GM23248 (cell line): ENCODE data around the gene PYDC1.

ENCODE experiments used
- EZH2 ChIP-seq: fragments of 200-600 bp; sonication (generic); IDR thresholded peaks from 2 replicates; pipeline ENCODE4 v1.6.1; 2018; ENCODE audit warnings: antibody characterized with exemption, mild to moderate bottlenecking; ENCODE audit not compliant: insufficient read depth, poor library complexity, severe bottlenecking
- EZH2phosphoT487 ChIP-seq: fragments of 200-600 bp; sonication (generic); IDR thresholded peaks from 2 replicates; pipeline ENCODE4 v1.6.1; 2018; ENCODE audit warnings: antibody characterized with exemption, moderate library complexity, mild to moderate bottlenecking, low read depth; ENCODE audit not compliant: insufficient read depth

DNA sequence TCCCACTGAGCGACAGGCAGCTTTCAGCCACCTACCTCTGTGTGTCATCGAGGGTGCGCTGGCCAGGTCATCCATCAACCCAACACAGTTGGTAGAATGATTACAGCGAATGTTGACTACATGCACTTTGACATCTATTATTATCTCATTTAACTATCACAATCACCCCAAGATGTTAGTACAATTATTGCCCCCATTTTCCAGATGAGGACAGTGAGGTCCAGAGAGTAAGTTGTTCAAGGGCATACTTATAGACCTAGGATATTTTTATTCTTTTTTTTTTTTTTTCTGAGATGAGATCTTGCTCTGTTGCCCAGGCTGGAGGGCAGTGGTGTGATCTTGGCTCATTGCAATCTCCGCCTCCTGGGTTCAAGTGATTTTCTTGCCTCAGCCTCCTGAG, 34.5 kb upstream of the PYDC1 start:
- TF ChIP-seq EZH2 = no peak
- no peak for TF ChIP-seq EZH2phosphoT487
